Neural cell (in vitro differentiated cells): ENCODE measurements around the gene LCP2.

Experiments
- EP300 ChIP-seq: fragments of 450-650 bp; conservative IDR thresholded peaks from 2 replicates; pipeline ENCODE4 v1.6.1; 2014; ENCODE audit warnings: antibody characterized with exemption, mild to moderate bottlenecking, moderate library complexity; ENCODE audit not compliant: poor library complexity, severe bottlenecking
- EZH2 ChIP-seq: fragments of 200-600, 300-800 bp; shearing (Covaris generic), sonication (generic); IDR thresholded peaks from 2 replicates; pipeline ENCODE4 v1.6.1; 2014; ENCODE audit warnings: antibody characterized with exemption, low read length, borderline replicate concordance, mild to moderate bottlenecking; ENCODE audit not compliant: insufficient read depth, poor library complexity, severe bottlenecking
- POLR2AphosphoS5 ChIP-seq: IDR thresholded peaks from 2 replicates; pipeline ENCODE4 v1.6.1; 2012
- RAD21 ChIP-seq: fragments of 450-650 bp; conservative IDR thresholded peaks from 2 replicates; pipeline ENCODE4 v1.6.1; 2014; ENCODE audit warnings: antibody characterized with exemption, mild to moderate bottlenecking, moderate library complexity
- TF ChIP-seq, protein P1 (sequence below): fragments of 450-650 bp; IDR thresholded peaks from 2 replicates; pipeline ENCODE4 v1.5.1; 2014; ENCODE audit warnings: antibody characterized with exemption, mild to moderate bottlenecking, moderate library complexity; ENCODE audit not compliant: poor library complexity, severe bottlenecking

GRCh38 chr5:170238456-170239196 is 59.0 kb downstream of the LCP2 start:
- TF ChIP-seq, protein P1, sequence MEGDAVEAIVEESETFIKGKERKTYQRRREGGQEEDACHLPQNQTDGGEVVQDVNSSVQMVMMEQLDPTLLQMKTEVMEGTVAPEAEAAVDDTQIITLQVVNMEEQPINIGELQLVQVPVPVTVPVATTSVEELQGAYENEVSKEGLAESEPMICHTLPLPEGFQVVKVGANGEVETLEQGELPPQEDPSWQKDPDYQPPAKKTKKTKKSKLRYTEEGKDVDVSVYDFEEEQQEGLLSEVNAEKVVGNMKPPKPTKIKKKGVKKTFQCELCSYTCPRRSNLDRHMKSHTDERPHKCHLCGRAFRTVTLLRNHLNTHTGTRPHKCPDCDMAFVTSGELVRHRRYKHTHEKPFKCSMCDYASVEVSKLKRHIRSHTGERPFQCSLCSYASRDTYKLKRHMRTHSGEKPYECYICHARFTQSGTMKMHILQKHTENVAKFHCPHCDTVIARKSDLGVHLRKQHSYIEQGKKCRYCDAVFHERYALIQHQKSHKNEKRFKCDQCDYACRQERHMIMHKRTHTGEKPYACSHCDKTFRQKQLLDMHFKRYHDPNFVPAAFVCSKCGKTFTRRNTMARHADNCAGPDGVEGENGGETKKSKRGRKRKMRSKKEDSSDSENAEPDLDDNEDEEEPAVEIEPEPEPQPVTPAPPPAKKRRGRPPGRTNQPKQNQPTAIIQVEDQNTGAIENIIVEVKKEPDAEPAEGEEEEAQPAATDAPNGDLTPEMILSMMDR, result no peak
- TF ChIP-seq EP300 (no peak), EZH2 (no peak), RAD21 (no peak), POLR2AphosphoS5 (no peak)
